8988T (cell line): ENCODE measurements around the gene IL18R1.

ENCODE experiments used
- DNase-seq: peaks from one replicate; pipeline ENCODE4 v3.0.0; 2011

IL18R1 gene

GRCh38 chr2:102435741-102436140, 80.1 kb downstream of the IL18R1 start:
- DNase-seq, result no peak

DNA sequence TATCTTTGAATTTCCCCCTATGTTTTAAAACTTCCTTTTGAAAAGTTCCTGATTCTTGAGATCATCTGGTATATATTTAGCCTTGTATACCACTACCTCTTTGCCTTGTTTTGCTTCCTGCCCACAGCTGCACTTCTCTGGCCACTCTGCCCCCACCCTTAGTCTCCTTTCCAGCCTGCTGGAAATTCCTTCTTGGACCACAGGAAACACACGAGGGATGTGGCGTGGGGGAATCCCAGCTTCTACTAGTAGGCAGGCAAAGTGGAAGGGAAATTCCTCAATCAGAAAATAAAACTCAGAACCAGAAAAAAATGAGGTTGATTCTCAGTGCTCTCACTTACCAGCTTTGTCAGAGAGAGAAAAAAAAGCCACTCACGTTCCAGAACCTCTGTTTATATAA, 80.7 kb downstream of the IL18R1 start:
- DNase-seq, result no peak

- no peak for DNase-seq
Measured at GRCh38 chr2:102437122-102437521, 81.5 kb downstream of the IL18R1 start.

- no peak for DNase-seq
Measured at GRCh38 chr2:102438111-102438510, 82.5 kb downstream of the IL18R1 start.

- DNase-seq, result no peak
Measured at GRCh38 chr2:102438578-102438977, 83.0 kb downstream of the IL18R1 start.

- no peak for DNase-seq
Measured at GRCh38 chr2:102439065-102439695, 83.6 kb downstream of the IL18R1 start.

DNA sequence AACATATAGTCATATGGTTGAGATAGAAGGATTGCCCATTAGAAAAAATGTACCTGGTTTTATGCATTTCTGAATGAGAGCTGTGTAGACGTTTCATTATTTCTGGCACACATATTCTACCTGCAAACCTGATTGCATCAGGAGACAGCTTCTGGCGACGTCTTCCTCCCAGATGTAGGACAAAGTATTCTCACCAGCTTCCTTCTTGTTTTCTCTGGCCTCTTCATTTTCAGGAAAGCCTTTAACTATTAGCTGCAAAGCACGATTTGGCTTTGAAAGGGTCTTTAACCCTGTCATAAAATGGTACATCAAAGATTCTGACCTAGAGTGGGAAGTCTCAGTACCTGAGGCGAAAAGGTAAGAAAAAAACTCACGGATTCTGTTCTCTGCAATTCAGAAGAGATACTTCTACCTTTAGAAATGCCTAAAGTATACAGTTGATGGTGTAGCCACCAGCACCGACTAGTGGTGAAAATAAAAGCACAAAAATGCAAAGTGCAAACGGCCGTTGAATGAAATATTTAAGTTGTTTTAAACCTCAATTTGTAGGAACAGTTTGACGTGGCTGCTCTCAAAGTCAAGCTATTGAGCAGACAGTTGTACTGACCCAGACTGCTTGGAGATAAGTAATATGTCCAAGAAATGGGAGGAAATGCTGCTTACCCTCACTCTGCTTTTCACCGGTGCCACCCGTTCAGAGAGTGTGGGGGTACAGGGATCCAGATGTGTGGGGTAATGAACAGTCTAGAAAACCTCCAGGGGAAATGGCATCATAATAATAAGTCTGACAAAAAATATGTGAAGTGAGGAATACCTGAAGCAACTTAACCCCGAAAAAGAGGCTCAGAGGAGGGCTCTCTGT, 87.6 kb downstream of the IL18R1 start:
- DNase-seq, result no peak

- DNase-seq, result no peak
Measured at GRCh38 chr2:102444233-102444632, 88.6 kb downstream of the IL18R1 start.

DNA sequence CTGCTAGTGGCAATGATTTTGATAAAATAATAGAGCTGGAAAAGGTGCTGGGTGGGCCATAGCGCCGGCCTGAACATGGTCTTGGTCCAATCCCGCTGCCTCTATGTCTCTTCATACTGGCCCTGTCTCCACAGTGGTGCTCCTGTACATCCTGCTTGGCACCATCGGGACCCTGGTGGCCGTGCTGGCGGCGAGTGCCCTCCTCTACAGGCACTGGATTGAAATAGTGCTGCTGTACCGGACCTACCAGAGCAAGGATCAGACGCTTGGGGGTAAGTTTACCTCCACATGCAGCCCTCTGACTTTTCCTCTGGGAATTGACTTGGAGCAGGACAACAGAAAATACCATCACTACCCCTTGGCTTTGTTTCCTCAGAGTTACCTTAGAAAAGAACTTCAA, 91.3 kb downstream of the IL18R1 start:
- DNase-seq, result no peak
